Measurements from ENCODE around the gene ARMC10. TPM values are rescaled to one million over a fixed set of nuclear protein-coding genes. Genes with fewer than 3 reads are reported as not detected.

Gene ARMC10
- total RNA-seq, 1 donor from 2014 or later = 34.5 TPM

- Mint-ChIP-seq H3K4me1 (peaks cover 24% of the 10 kb centered on the region), H3K9me3 (no peaks in the 10 kb centered on the region), H3K36me3 (ENCODE audit: low read depth) (peaks cover 24% of the 10 kb centered on the region), H3K27me3 (ENCODE audit: low read depth) (no peaks in the 10 kb centered on the region), H3K4me3 (no peak overlapping the region), H3K27ac (ENCODE audit: unreplicated experiment) (peak overlapping the region; percentile 57)
- TF ChIP-seq CTCF (conservative IDR thresholded peaks at IDR 0.05) = no peak
- DNase-seq (ENCODE audit: low read depth, low spot score) = no peak
These were observed 41.6 kb downstream of the ARMC10 start for GRCh38 chr7:103116511-103116910.

GRCh38 chr7:103116991-103117390 lies 42.1 kb downstream of the ARMC10 start:
- peak overlapping the region; percentile 28 for H3K27ac Mint-ChIP-seq (ENCODE audit: unreplicated experiment)
- no peak for TF ChIP-seq CTCF (conservative IDR thresholded peaks at IDR 0.05)

GRCh38 chr7:103117465-103117864 lies 42.5 kb downstream of the ARMC10 start:
- H3K27ac Mint-ChIP-seq (ENCODE audit: unreplicated experiment) = no peak overlapping the region
- no peak overlapping the region for H3K4me3 Mint-ChIP-seq
- no peak for DNase-seq (ENCODE audit: low read depth, low spot score)
- H3K27me3 Mint-ChIP-seq (ENCODE audit: low read depth) = no peaks in the 10 kb centered on the region
- peaks cover 24% of the 10 kb centered on the region for H3K4me1 Mint-ChIP-seq
- TF ChIP-seq CTCF (conservative IDR thresholded peaks at IDR 0.05) = no peak
- H3K36me3 Mint-ChIP-seq (ENCODE audit: low read depth) = peaks cover 23% of the 10 kb centered on the region
- H3K9me3 Mint-ChIP-seq = no peaks in the 10 kb centered on the region

More at GRCh38 chr7:103116991-103117390, 42.1 kb downstream of the ARMC10 start:
- no peaks in the 10 kb centered on the region for H3K9me3 Mint-ChIP-seq
- no peak for DNase-seq (ENCODE audit: low read depth, low spot score)
- H3K36me3 Mint-ChIP-seq (ENCODE audit: low read depth) = peaks cover 22% of the 10 kb centered on the region
- H3K4me1 Mint-ChIP-seq = peaks cover 24% of the 10 kb centered on the region
- H3K4me3 Mint-ChIP-seq = no peak overlapping the region
- no peaks in the 10 kb centered on the region for H3K27me3 Mint-ChIP-seq (ENCODE audit: low read depth)

GRCh38 chr7:103119791-103120291 lies 44.9 kb downstream of the ARMC10 start:
- Mint-ChIP-seq H3K4me1 (peaks cover 15% of the 10 kb centered on the region), H3K27ac (ENCODE audit: unreplicated experiment) (no peak overlapping the region), H3K36me3 (ENCODE audit: low read depth) (peaks cover 19% of the 10 kb centered on the region), H3K27me3 (ENCODE audit: low read depth) (no peaks in the 10 kb centered on the region), H3K4me3 (no peak overlapping the region), H3K9me3 (no peaks in the 10 kb centered on the region)
- DNase-seq (ENCODE audit: low read depth, low spot score) = no peak
- no peak for TF ChIP-seq CTCF (conservative IDR thresholded peaks at IDR 0.05)

GRCh38 chr7:103120362-103120761 lies 45.4 kb downstream of the ARMC10 start:
- TF ChIP-seq CTCF (conservative IDR thresholded peaks at IDR 0.05) = no peak
- no peak for DNase-seq (ENCODE audit: low read depth, low spot score)
- H3K27ac Mint-ChIP-seq (ENCODE audit: unreplicated experiment) = no peak overlapping the region
- H3K27me3 Mint-ChIP-seq (ENCODE audit: low read depth) = no peaks in the 10 kb centered on the region
- no peak overlapping the region for H3K4me3 Mint-ChIP-seq
- H3K9me3 Mint-ChIP-seq = no peaks in the 10 kb centered on the region
- peaks cover 10% of the 10 kb centered on the region for H3K4me1 Mint-ChIP-seq
- H3K36me3 Mint-ChIP-seq (ENCODE audit: low read depth) = peaks cover 19% of the 10 kb centered on the region
